Lung (tissue), 12 donors: ENCODE results near the gene EIF2B5. TPM values are rescaled to one million over a fixed set of nuclear protein-coding genes. Genes with fewer than 3 reads are reported as not detected.

Source experiments
- ATAC-seq: fragments of 200-7000 bp; cut with Tn5 transposase; one replicate; pipeline ENCODE4 v1.9.1; 2020; ENCODE audit warnings: moderate number of reproducible peaks; ENCODE audit not compliant: insufficient read depth, low FRiP score
- DNase-seq, 3 donors: peaks; one replicate each; pipeline ENCODE4 v3.0.0-alpha.2; 2013 to 2017
- H3K27ac ChIP-seq, 2 donors: one replicate each; pipeline ENCODE4 v1.5.1; 2013; ENCODE audit warnings: mild to moderate bottlenecking in 2 of 2, moderate library complexity in 2 of 2, control low read depth in 1 of 2, inconsistent platforms in 1 of 2, low read depth in 1 of 2, low read length in 1 of 2
- H3K27me3 ChIP-seq, 3 donors: one replicate each; pipeline ENCODE4 v1.5.1; 2013; ENCODE audit warnings: low read length in 2 of 3; ENCODE audit not compliant: control insufficient read depth in 3 of 3, insufficient read depth in 3 of 3
- H3K36me3 ChIP-seq, 4 donors: one replicate each; pipeline ENCODE4 v1.5.1; 2013; ENCODE audit warnings: low read length in 4 of 4, mild to moderate bottlenecking in 1 of 4, moderate library complexity in 1 of 4; ENCODE audit not compliant: control insufficient read depth in 4 of 4, insufficient read depth in 4 of 4
- H3K4me1 ChIP-seq, 5 donors: one replicate each; pipeline ENCODE4 v1.5.1; 2013; ENCODE audit warnings: low read length in 5 of 5, mild to moderate bottlenecking in 2 of 5, moderate library complexity in 1 of 5; ENCODE audit not compliant: control insufficient read depth in 5 of 5, insufficient read depth in 5 of 5
- H3K4me3 ChIP-seq: one replicate; pipeline ENCODE4 v1.5.1; 2013; ENCODE audit warnings: mild to moderate bottlenecking, control low read depth, moderate library complexity
- H3K9ac ChIP-seq, 2 donors: one replicate each; pipeline ENCODE4 v1.5.1; 2013; ENCODE audit warnings: low read length in 2 of 2, control low read depth in 1 of 2; ENCODE audit not compliant: insufficient read depth in 1 of 2
- H3K9me3 ChIP-seq, 4 donors: one replicate each; pipeline ENCODE4 v1.5.1; 2013; ENCODE audit warnings: low read length in 3 of 4, mild to moderate bottlenecking in 1 of 4, moderate library complexity in 1 of 4; ENCODE audit not compliant: control insufficient read depth in 4 of 4, insufficient read depth in 3 of 4
- CTCF ChIP-seq: IDR thresholded peaks from 2 replicates; pipeline ENCODE4 v1.5.1; 2012; ENCODE audit warnings: mild to moderate bottlenecking; ENCODE audit errors: control extremely low read depth, extremely low read depth
- WGBS, 2 donors: extraction: QIAGEN DNeasy Blood & Tissue Kit; methylation state at CpG; one replicate each; pipeline ENCODE4 v1.1.7; 2013; 5-methylcytosine and 5-hydroxymethylcytosine counted together
- polyA plus RNA-seq, 2 donors: library from polyadenylated mRNA; stranded (reverse); fragments of 200-250 nt; gene quantifications; one replicate each; pipeline ENCODE4 v1.2.1, GENCODE V29; 2013
- total RNA-seq, 2 donors: library from RNA; depleted of rRNA in 1 of 2; stranded (reverse); fragments of >200 nt in 1 of 2; gene quantifications; one replicate each; pipeline ENCODE4 v1.2.1, GENCODE V29; 2014 to 2021
- donor health status: control.
- donor health status: control.
- donor health status: Bipolar disorder and iron deficiency.
- donor health status: healthy.
- donor health status: DM: yes; HTN: yes; CAD: no.

Gene EIF2B5
- total and polyA plus RNA-seq, 4 donors = 32.5 to 43.2 (median 37.8) TPM

GRCh38 chr3:184164648-184165330, 29.6 kb downstream of the EIF2B5 start:
- H3K36me3 ChIP-seq = peaks cover 24 to 57% (median 40%) of the 10 kb centered on the region in 4 donors
- no peaks in the 10 kb centered on the region for H3K27me3 ChIP-seq
- H3K27ac ChIP-seq = no peak overlapping the region
- no peak overlapping the region for H3K9ac ChIP-seq
- H3K4me3 ChIP-seq = no peak overlapping the region
- no peak for DNase-seq
- no peak for TF ChIP-seq CTCF
- WGBS, 2 donors = 94 to 97% methylated on average over 16 of the region's 16 CpGs
- H3K4me1 ChIP-seq = peaks cover 5 to 16% (median 8%) of the 10 kb centered on the region in 5 donors
- no peak for ATAC-seq
- H3K9me3 ChIP-seq = no peaks in the 10 kb centered on the region

GRCh38 chr3:184165543-184165942, 30.4 kb downstream of the EIF2B5 start:
- no peak overlapping the region for H3K9ac ChIP-seq
- H3K27ac ChIP-seq = no peak overlapping the region
- ATAC-seq (no peak), DNase-seq (no peak)
- no peaks in the 10 kb centered on the region for H3K9me3 ChIP-seq
- H3K4me3 ChIP-seq = no peak overlapping the region
- peaks cover 1 to 11% (median 5%) of the 10 kb centered on the region in 5 donors for H3K4me1 ChIP-seq
- TF ChIP-seq CTCF = no peak
- 96 to 98% methylated on average over 3 of the region's 3 CpGs for WGBS, 2 donors
- peaks cover 31 to 57% (median 44%) of the 10 kb centered on the region in 4 donors for H3K36me3 ChIP-seq
- H3K27me3 ChIP-seq = no peaks in the 10 kb centered on the region

GRCh38 chr3:184166671-184167070, 31.5 kb downstream of the EIF2B5 start:
- no peak overlapping the region for H3K9ac ChIP-seq
- no peak overlapping the region for H3K4me3 ChIP-seq
- no peak for TF ChIP-seq CTCF
- DNase-seq (no peak), ATAC-seq (no peak)
- no peak overlapping the region for H3K27ac ChIP-seq
- H3K9me3 ChIP-seq = no peaks in the 10 kb centered on the region
- H3K4me1 ChIP-seq = peaks cover 0 to 3% (median 0%) of the 10 kb centered on the region in 5 donors
- H3K36me3 ChIP-seq = peaks cover 40 to 65% (median 54%) of the 10 kb centered on the region in 4 donors
- H3K27me3 ChIP-seq = no peaks in the 10 kb centered on the region
- 95 to 100% methylated on average over 6 of the region's 6 CpGs for WGBS, 2 donors

- Histone ChIP-seq H3K4me1 (no peaks in the 10 kb centered on the region), H3K27ac (no peak overlapping the region)
- WGBS, 2 donors = 95 to 97% methylated on average over 8 of the region's 8 CpGs
Measured at GRCh38 chr3:184167786-184168185, 32.6 kb downstream of the EIF2B5 start.

More at GRCh38 chr3:184167786-184168185, 32.6 kb downstream of the EIF2B5 start:
- no peak for ATAC-seq
- Histone ChIP-seq H3K9ac (no peak overlapping the region), H3K36me3 (peaks cover 40 to 69% (median 55%) of the 10 kb centered on the region in 4 donors), H3K27me3 (no peaks in the 10 kb centered on the region), H3K4me3 (no peak overlapping the region), H3K9me3 (no peaks in the 10 kb centered on the region)
- no peak for DNase-seq
- TF ChIP-seq CTCF = no peak
